Fibroblast of the aortic adventitia (primary cell): ENCODE results near the gene SOBP. TPM values are rescaled to one million over a fixed set of nuclear protein-coding genes. Genes with fewer than 3 reads are reported as not detected.

Source experiments
- DNase-seq: peaks from one replicate; pipeline ENCODE4 v3.0.0-alpha.2; 2010; ENCODE audit warnings: low read depth
- H3K4me3 ChIP-seq: 2 replicates; pipeline ENCODE4 v1.5.1; 2011; ENCODE audit warnings: low read depth, mild to moderate bottlenecking, control low read depth, low read length, moderate library complexity
- total RNA-seq: library from RNA; depleted of rRNA; stranded (reverse); fragments of >200 nt; gene quantifications from 2 replicates; pipeline ENCODE4 v1.2.3, GENCODE V29; 2012; ENCODE audit warnings: low replicate concordance
- TF ChIP-seq, protein P1 (sequence below): IDR thresholded peaks from 2 replicates; pipeline ENCODE4 v1.5.1; 2011; ENCODE audit warnings: mild to moderate bottlenecking, low read length, control low read depth, inconsistent platforms; ENCODE audit not compliant: insufficient read depth

SOBP gene
- total RNA-seq, 1 donor, result 7.9 TPM

DNA sequence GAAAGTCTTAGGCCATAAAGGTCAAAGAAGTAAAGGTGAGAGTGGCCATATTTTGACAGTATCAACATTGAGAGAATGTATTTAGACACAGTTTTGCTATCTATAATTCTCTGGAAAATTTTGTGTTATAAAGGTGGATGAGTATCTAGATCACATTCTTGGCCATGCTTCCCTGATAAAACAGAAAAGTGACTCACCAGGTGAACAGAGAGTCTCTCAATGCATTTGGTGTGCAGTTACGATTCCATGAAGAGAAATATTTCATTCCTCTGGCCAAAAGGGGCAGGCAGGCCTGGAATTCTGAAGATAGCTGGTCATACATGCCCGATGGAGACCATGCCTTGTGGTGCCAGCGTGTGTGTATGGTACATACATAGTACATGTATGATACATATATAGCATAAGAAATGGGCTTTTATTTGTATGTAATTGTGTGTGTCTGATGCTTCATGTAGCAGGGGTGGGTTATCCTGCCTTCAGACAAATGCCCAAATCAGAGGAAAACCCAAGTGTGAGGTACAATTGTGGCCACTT lies 164.0 kb downstream of the SOBP start:
- TF ChIP-seq, protein P1, sequence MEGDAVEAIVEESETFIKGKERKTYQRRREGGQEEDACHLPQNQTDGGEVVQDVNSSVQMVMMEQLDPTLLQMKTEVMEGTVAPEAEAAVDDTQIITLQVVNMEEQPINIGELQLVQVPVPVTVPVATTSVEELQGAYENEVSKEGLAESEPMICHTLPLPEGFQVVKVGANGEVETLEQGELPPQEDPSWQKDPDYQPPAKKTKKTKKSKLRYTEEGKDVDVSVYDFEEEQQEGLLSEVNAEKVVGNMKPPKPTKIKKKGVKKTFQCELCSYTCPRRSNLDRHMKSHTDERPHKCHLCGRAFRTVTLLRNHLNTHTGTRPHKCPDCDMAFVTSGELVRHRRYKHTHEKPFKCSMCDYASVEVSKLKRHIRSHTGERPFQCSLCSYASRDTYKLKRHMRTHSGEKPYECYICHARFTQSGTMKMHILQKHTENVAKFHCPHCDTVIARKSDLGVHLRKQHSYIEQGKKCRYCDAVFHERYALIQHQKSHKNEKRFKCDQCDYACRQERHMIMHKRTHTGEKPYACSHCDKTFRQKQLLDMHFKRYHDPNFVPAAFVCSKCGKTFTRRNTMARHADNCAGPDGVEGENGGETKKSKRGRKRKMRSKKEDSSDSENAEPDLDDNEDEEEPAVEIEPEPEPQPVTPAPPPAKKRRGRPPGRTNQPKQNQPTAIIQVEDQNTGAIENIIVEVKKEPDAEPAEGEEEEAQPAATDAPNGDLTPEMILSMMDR, result no peak
- DNase-seq, result no peak
- H3K4me3 ChIP-seq, result no peak overlapping the region

DNA sequence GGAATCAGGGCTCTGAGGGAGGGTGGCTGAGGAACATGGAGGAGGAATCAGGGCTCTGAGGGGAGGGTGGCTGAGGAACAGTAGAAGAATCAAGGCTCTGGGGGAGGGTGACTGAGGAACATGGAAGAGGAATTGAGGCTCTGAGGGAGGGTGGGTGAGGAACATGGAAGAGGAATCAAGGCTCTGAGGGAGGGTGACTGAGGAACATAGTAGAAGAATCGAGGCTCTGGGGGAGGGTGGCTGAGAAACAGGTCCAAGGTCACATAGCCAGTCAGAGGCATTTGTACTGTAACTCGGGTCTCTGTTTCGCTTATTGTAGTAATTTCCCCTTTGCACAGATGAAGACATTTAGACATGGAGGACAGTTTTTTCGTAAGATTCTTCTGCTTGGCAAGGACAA lies 164.8 kb downstream of the SOBP start:
- TF ChIP-seq, protein P1, result no peak
- no peak for DNase-seq
- no peak overlapping the region for H3K4me3 ChIP-seq

DNA sequence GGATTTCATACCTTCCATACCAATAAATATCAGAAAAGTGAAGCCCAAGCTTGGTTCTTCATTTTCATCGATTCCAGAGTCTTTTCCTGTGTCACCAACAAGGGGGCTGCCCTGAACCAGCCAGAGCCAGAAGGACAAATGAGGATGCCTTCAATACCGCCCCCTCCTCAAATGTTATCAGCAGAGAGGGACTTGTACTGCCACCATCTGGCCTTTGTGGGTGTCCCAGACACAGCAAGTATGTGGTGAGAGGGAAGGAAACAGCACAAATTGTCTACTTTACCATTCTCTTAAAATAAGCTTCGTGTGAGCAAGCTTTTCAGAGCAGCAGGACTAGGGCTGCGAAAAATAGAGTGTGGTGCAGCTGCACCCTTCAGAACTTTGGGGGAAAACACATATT lies 165.3 kb downstream of the SOBP start:
- no peak for DNase-seq
- H3K4me3 ChIP-seq, result no peak overlapping the region
- TF ChIP-seq, protein P1, result no peak

DNA sequence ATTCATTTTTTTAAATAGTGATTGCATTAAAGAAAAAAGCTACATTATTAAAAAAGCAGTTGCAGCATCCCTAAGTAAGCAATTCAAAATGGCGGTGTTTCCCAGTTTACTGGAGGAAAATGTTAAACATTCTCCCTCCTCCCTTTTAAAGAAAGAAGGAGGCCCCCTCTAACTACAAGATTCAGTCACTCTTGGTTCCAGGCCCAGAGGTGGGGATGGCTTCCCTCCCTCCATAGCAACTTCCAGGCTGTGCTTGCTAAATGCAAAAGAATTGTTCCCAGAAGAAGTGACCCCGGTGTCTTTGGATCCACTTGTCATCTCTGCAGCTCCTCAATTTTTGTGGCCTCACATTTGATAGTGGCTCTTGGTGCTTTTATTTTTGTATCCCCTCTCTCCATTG lies 165.9 kb downstream of the SOBP start:
- no peak overlapping the region for H3K4me3 ChIP-seq
- TF ChIP-seq, protein P1, result no peak
- DNase-seq, result peak; percentile 17

DNA sequence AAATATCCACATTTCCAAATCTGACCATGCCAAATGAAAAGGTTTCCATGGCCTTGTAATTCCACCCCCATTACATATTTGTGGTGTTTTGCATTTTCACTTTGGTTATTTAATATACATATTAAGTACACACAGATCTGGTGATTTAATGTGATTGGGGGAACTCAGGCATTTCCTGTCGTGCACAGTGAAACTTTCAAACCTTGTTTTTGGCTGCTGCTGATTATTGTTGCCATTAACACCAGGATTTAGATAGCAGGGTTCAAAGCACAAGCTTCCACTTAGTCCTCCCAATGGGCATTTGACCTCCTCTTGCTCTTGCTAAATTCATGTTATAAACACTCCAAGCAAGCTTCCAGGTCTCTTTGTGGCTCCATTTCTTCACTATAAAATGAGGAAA lies 166.5 kb downstream of the SOBP start:
- no peak overlapping the region for H3K4me3 ChIP-seq
- TF ChIP-seq, protein P1, result no peak
- DNase-seq, result peak; percentile 39

DNA sequence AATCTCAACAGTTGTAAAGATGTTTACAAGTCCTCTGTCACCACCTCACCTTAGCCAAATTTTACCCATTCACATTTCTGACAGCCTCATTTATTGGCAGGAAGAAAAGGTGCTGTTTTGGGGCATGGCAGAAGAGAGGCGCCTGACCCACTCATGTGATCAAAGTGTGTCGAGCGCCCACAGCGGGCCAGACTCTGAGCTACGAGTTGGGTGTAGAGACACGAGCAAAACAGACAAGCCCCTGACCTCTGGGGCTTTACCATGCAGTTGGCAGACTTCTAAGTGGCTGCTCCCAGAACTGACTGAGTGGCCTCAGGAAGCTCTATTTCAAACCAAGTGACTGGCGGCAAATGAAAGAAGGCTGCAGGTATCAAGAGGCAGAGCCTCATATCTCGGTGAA lies 167.0 kb downstream of the SOBP start:
- no peak for DNase-seq
- TF ChIP-seq, protein P1, result no peak
- H3K4me3 ChIP-seq, result no peak overlapping the region

DNA sequence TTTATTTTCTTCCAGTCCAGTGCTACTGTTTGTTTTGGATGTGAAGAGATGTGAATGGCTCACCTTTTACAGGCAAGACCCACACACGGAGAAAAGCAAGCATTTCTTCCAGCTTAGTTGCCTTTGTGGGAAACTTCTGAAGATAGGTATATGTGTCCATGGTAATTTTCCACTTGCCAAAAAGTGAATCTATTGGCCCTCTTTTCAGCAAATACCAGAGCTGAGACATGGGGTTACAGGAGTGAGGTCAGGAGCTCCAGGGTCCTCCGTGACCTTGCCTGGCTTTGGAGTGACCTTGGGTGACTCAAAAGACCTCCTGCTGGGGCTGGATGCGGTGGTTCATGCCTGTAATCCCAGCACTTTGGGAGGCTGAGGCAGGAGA lies 167.4 kb downstream of the SOBP start:
- H3K4me3 ChIP-seq, result no peak overlapping the region
- TF ChIP-seq, protein P1, result no peak
- DNase-seq, result no peak
